Vagina (tissue), 2 donors: ENCODE results near the gene ZNF692.

Experiments used
- POLR2A ChIP-seq, 2 donors: fragments of 450-650 bp; IDR thresholded peaks; one replicate each; pipeline ENCODE4 v1.6.1; 2017; ENCODE audit warnings: antibody characterized with exemption in 2 of 2, mild to moderate bottlenecking in 2 of 2, moderate library complexity in 2 of 2
- TF ChIP-seq, protein P1 (sequence below), 3 experiments: fragments of 450-650 bp in 2 of 3; fragments of 200-600 bp in 1 of 3; sonication (generic) in 1 of 3; IDR thresholded peaks; one replicate each; pipeline ENCODE4 v1.5.1; 2017 to 2019; ENCODE audit warnings: antibody characterized with exemption in 3 of 3, mild to moderate bottlenecking in 2 of 3, moderate library complexity in 2 of 3

DNA sequence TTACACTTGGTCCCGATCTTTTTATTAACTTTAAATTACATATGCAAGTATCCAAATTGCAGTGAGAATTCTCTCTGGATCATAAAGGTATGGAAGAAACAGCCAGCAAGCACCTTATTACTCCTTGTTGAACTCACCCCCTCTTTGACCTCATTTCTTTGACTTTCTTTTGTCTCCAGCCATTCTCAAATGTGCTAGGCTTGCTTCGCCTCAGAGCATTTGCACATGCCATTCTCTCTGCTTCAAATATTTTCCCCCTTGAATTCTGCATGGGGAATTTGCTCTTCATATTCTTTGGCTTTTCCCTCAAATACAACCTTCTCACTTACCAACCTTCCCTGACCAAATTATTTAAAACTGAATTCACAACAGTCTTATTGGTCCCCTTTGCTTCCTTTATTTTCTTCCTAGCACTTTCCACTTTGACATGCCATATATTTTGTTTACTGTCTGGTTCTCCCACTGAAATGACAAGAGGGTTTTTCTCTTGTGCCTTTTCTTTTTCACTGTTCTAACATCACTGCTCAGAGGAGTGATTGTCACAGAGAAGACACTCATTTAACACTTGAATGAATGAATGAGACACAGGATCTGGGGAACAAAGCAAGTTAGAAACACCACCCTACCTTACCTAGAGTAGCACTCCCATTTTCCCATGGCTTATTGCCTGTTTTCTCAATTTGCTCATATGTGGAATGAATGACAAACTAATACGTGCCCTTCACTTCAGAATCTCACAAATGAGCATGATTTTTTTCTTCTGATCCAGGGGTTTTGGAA lies 45.7 kb upstream of the ZNF692 start:
- TF ChIP-seq, protein P1, sequence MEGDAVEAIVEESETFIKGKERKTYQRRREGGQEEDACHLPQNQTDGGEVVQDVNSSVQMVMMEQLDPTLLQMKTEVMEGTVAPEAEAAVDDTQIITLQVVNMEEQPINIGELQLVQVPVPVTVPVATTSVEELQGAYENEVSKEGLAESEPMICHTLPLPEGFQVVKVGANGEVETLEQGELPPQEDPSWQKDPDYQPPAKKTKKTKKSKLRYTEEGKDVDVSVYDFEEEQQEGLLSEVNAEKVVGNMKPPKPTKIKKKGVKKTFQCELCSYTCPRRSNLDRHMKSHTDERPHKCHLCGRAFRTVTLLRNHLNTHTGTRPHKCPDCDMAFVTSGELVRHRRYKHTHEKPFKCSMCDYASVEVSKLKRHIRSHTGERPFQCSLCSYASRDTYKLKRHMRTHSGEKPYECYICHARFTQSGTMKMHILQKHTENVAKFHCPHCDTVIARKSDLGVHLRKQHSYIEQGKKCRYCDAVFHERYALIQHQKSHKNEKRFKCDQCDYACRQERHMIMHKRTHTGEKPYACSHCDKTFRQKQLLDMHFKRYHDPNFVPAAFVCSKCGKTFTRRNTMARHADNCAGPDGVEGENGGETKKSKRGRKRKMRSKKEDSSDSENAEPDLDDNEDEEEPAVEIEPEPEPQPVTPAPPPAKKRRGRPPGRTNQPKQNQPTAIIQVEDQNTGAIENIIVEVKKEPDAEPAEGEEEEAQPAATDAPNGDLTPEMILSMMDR (IDR thresholded peaks at IDR 0.05) = no peak
- no peak for TF ChIP-seq POLR2A (IDR thresholded peaks at IDR 0.05)
